B cell (primary cell): ENCODE data around the gene GNA12. TPM values are rescaled to one million over a fixed set of nuclear protein-coding genes. Genes with fewer than 3 reads are reported as not detected.

ENCODE experiments used
- ATAC-seq: fragments of 200-7000 bp; cut with Tn5 transposase; one replicate; pipeline ENCODE4 v1.10.0; 2021; ENCODE audit warnings: low read depth, mild to moderate bottlenecking, moderate number of reproducible peaks, moderate library complexity
- CTCF ChIA-PET: fragments of 350-600 bp; sonication (Branson Sonifier 250); formaldehyde crosslinking; loops from one replicate; lab custom pipeline; 2021; ENCODE audit warnings: antibody characterized with exemption, inconsistent platforms; lab: Charles Lee
- POLR2A ChIA-PET: fragments of 350-600 bp; sonication (Branson Sonifier 250); formaldehyde crosslinking; loops from one replicate; lab custom pipeline; 2021; ENCODE audit warnings: antibody characterized with exemption; lab: Charles Lee
- DNase-seq: peaks from one replicate; pipeline ENCODE4 v3.0.0; 2013
- H2AFZ ChIP-seq: 2 replicates; pipeline ENCODE4 v1.6.1; 2012; ENCODE audit warnings: mild to moderate bottlenecking, low read depth, low read length; ENCODE audit not compliant: insufficient read depth, poor library complexity, severe bottlenecking
- H3K27ac ChIP-seq, 2 donors: 1 replicate in 1 of 2; 2 replicates in 1 of 2; pipeline ENCODE4 v1.5.1; 2012 to 2013; ENCODE audit warnings: low read length in 2 of 2, mild to moderate bottlenecking in 2 of 2, moderate library complexity in 1 of 2
- H3K27me3 ChIP-seq, 4 experiments: fragments of 200-600 bp in 1 of 4; sonication (generic) in 1 of 4; replicated peaks in 1 of 4; 1 replicate in 2 of 4; 2 replicates in 2 of 4; pipeline versions ENCODE4 v1.6.1 to v1.7.0; 2013 to 2016; ENCODE audit warnings: low read length in 3 of 4, mild to moderate bottlenecking in 2 of 4, mixed read lengths in 1 of 4, moderate library complexity in 1 of 4; ENCODE audit not compliant: insufficient read depth in 4 of 4, control insufficient read depth in 3 of 4; ENCODE audit errors: control extremely low read depth in 1 of 4
- H3K36me3 ChIP-seq, 2 experiments: replicated peaks in 1 of 2; 1 replicate in 1 of 2; 2 replicates in 1 of 2; pipeline versions ENCODE4 v1.6.1 to v1.7.1; 2013; ENCODE audit warnings: low read length in 1 of 2; ENCODE audit not compliant: insufficient read depth in 2 of 2, control insufficient read depth in 1 of 2; ENCODE audit errors: control extremely low read depth in 1 of 2, extremely low read depth in 1 of 2
- H3K4me1 ChIP-seq, 2 donors: fragments of 200-600 bp in 1 of 2; sonication (generic) in 1 of 2; 1 replicate in 1 of 2; 2 replicates in 1 of 2; pipeline versions ENCODE4 v1.5.1 to v1.6.1; 2013 to 2017; ENCODE audit warnings: low read length in 2 of 2; ENCODE audit not compliant: control insufficient read depth in 2 of 2, insufficient read depth in 2 of 2
- H3K4me2 ChIP-seq: replicated peaks from 2 replicates; pipeline ENCODE3; 2012; ENCODE audit warnings: mild to moderate bottlenecking, low read depth, low read length; ENCODE audit not compliant: poor library complexity, severe bottlenecking
- H3K4me3 ChIP-seq, 5 experiments: fragments of 200-600 bp in 1 of 5; sonication (generic) in 1 of 5; 1 replicate in 3 of 5; 2 replicates in 2 of 5; pipeline versions ENCODE4 v1.5.1 to v1.7.0; 2011 to 2016; ENCODE audit warnings: low read length in 4 of 5, mild to moderate bottlenecking in 4 of 5, low read depth in 2 of 5, control low read depth in 1 of 5, moderate library complexity in 1 of 5; ENCODE audit not compliant: insufficient read depth in 1 of 5; ENCODE audit errors: control extremely low read depth in 1 of 5, extremely low read depth in 1 of 5
- H3K79me2 ChIP-seq: fragments of 200-600 bp; sonication (generic); one replicate; pipeline ENCODE4 v1.6.0; 2016; ENCODE audit warnings: low read length; ENCODE audit not compliant: control insufficient read depth, insufficient read depth
- H3K9ac ChIP-seq: fragments of 200-600 bp; sonication (generic); 2 replicates; pipeline ENCODE4 v1.6.1; 2017; ENCODE audit warnings: mild to moderate bottlenecking, low read length, moderate library complexity
- H3K9me3 ChIP-seq, 3 donors: one replicate each; pipeline versions ENCODE4 v1.6.1 to v1.7.1; 2013; ENCODE audit warnings: low read length in 2 of 3; ENCODE audit not compliant: control insufficient read depth in 2 of 3, insufficient read depth in 1 of 3; ENCODE audit errors: control extremely low read depth in 1 of 3
- H4K20me1 ChIP-seq: 2 replicates; pipeline ENCODE4 v1.6.0; 2012; ENCODE audit warnings: mild to moderate bottlenecking, low read length; ENCODE audit not compliant: insufficient read depth, control insufficient read depth, poor library complexity, severe bottlenecking
- H3K27ac Mint-ChIP-seq: one replicate; pipeline ENCODE4 v1.8.0; 2021; ENCODE audit warnings: mixed read lengths
- H3K27me3 Mint-ChIP-seq: one replicate; pipeline ENCODE4 v1.8.0; 2021; ENCODE audit warnings: mixed read lengths
- H3K4me1 Mint-ChIP-seq: one replicate; pipeline ENCODE4 v1.8.0; 2021; ENCODE audit warnings: mixed read lengths
- H3K4me3 Mint-ChIP-seq: one replicate; pipeline ENCODE4 v1.8.0; 2021; ENCODE audit warnings: mixed read lengths
- H3K9me3 Mint-ChIP-seq: one replicate; pipeline ENCODE4 v1.8.0; 2022; ENCODE audit warnings: mixed read lengths; ENCODE audit not compliant: insufficient read depth
- EZH2 ChIP-seq: IDR thresholded peaks from 2 replicates; pipeline ENCODE4 v1.6.1; 2012; ENCODE audit warnings: borderline replicate concordance, low read depth, mild to moderate bottlenecking, moderate library complexity, low read length; ENCODE audit not compliant: insufficient read depth, poor library complexity, severe bottlenecking
- WGBS: methylation state at CpG from one replicate; pipeline ENCODE4 v1.1.5; 2013; ENCODE audit warnings: missing lambda C conversion rate; ENCODE audit not compliant: insufficient coverage; 5-methylcytosine and 5-hydroxymethylcytosine counted together
- intact Hi-C: fragments of 100-400 bp; cut with micrococcal nuclease; formaldehyde crosslinking; loops from one replicate; pipeline ENCODE4 v1.10.0; 2022
- polyA plus RNA-seq: library from polyadenylated mRNA; depleted of rRNA; stranded (reverse); fragments of >200 nt; gene quantifications from 2 replicates; pipeline ENCODE4 v1.2.3, GENCODE V29; 2012
- total RNA-seq, 2 donors: library from RNA; stranded (reverse); fragments of 120-200 nt in 1 of 2; gene quantifications; 1 replicate in 1 of 2; 2 replicates in 1 of 2; pipeline versions ENCODE4 v1.2.3 to v1.2.4, GENCODE V29; 2013 to 2022
- TF ChIP-seq, protein P1 (sequence below): fragments of 200-600 bp; IDR thresholded peaks from one replicate; pipeline ENCODE4 v1.8.0; 2022; ENCODE audit warnings: antibody characterized with exemption, mild to moderate bottlenecking

GNA12 gene
- total and polyA plus RNA-seq, 2 donors (not counting 1 experiment from before 2014, with no cell fraction given): 34.6 to 110 TPM

- no peaks in the 10 kb centered on the region for H3K27me3 Mint-ChIP-seq
- H3K4me1 ChIP-seq: peaks cover 13 to 18% of the 10 kb centered on the region in 2 donors
- H3K27ac ChIP-seq: no peak overlapping the region
- peaks cover 0 to 18% (median 0%) of the 10 kb centered on the region in 4 experiments for H3K27me3 ChIP-seq
- peaks cover 21% of the 10 kb centered on the region for H3K4me1 Mint-ChIP-seq
- no peaks in the 10 kb centered on the region for H3K36me3 ChIP-seq
- ChIA-PET CTCF (interaction anchor here (0.7 to 5.1 kb wide), 10 partner anchors 11 to 600 kb away, joined by 3 to 72 read pairs (median 4); no protein-coding TSS in a partner anchor), POLR2A (interaction anchor here (0.7 to 2.8 kb wide), 5 partner anchors 10 to 188 kb away, joined by 3 to 24 read pairs (median 4); no protein-coding TSS in a partner anchor)
- 8% methylated on average over 8 of the region's 15 CpGs for WGBS
- no peaks in the 10 kb centered on the region for H3K9me3 ChIP-seq
- H3K79me2 ChIP-seq: no peaks in the 10 kb centered on the region
- TF ChIP-seq, protein P1, sequence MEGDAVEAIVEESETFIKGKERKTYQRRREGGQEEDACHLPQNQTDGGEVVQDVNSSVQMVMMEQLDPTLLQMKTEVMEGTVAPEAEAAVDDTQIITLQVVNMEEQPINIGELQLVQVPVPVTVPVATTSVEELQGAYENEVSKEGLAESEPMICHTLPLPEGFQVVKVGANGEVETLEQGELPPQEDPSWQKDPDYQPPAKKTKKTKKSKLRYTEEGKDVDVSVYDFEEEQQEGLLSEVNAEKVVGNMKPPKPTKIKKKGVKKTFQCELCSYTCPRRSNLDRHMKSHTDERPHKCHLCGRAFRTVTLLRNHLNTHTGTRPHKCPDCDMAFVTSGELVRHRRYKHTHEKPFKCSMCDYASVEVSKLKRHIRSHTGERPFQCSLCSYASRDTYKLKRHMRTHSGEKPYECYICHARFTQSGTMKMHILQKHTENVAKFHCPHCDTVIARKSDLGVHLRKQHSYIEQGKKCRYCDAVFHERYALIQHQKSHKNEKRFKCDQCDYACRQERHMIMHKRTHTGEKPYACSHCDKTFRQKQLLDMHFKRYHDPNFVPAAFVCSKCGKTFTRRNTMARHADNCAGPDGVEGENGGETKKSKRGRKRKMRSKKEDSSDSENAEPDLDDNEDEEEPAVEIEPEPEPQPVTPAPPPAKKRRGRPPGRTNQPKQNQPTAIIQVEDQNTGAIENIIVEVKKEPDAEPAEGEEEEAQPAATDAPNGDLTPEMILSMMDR: no peak
- no peak for TF ChIP-seq EZH2
- intact Hi-C loops: loop anchor here (1.0 kb wide), 1 partner anchor 10 kb away; no protein-coding TSS in a partner anchor
- H3K4me3 Mint-ChIP-seq: peak overlapping the region; percentile 77
- ATAC-seq: no peak
- peak overlapping the region; percentile 66 for H2AFZ ChIP-seq
- H3K27ac Mint-ChIP-seq: peak overlapping the region; percentile 84
- peak overlapping the region; percentile 12 for H3K9ac ChIP-seq
- H4K20me1 ChIP-seq: no peaks in the 10 kb centered on the region
- DNase-seq: no peak
- peak overlapping the region in 3 of 5 experiments; percentile 20 to 35 (median 34) for H3K4me3 ChIP-seq
- H3K9me3 Mint-ChIP-seq: no peaks in the 10 kb centered on the region
- peak overlapping the region; percentile 69 for H3K4me2 ChIP-seq
These were observed 144.9 kb downstream of the GNA12 start for GRCh38 chr7:2699289-2699620.

GRCh38 chr7:2698581-2699288, 145.4 kb downstream of the GNA12 start:
- H4K20me1 ChIP-seq: no peaks in the 10 kb centered on the region
- peaks cover 0 to 18% (median 0%) of the 10 kb centered on the region in 4 experiments for H3K27me3 ChIP-seq
- no peaks in the 10 kb centered on the region for H3K9me3 Mint-ChIP-seq
- DNase-seq (peak; percentile 60), ATAC-seq (peak; percentile 89)
- H3K79me2 ChIP-seq: no peaks in the 10 kb centered on the region
- H3K27me3 Mint-ChIP-seq: no peaks in the 10 kb centered on the region
- intact Hi-C loops: loop anchor here (1.0 kb wide), 1 partner anchor 11 kb away; no protein-coding TSS in a partner anchor
- WGBS: 9% methylated on average over 14 of the region's 18 CpGs
- H3K4me3 Mint-ChIP-seq: peak overlapping the region; percentile 77
- peak overlapping the region in 3 of 5 experiments; percentile 20 to 35 (median 34) for H3K4me3 ChIP-seq
- peak overlapping the region; percentile 12 for H3K9ac ChIP-seq
- H3K27ac ChIP-seq: no peak overlapping the region
- TF ChIP-seq EZH2: no peak
- TF ChIP-seq, protein P1: no peak
- no peaks in the 10 kb centered on the region for H3K9me3 ChIP-seq
- peak overlapping the region; percentile 84 for H3K27ac Mint-ChIP-seq
- peak overlapping the region; percentile 66 for H2AFZ ChIP-seq
- H3K4me1 Mint-ChIP-seq: peaks cover 21% of the 10 kb centered on the region
- H3K36me3 ChIP-seq: no peaks in the 10 kb centered on the region
- H3K4me2 ChIP-seq: peak overlapping the region; percentile 69
- CTCF ChIA-PET: interaction anchor here (0.7 to 5.1 kb wide), 11 partner anchors 11 to 599 kb away, joined by 3 to 72 read pairs (median 4); no protein-coding TSS in a partner anchor
- H3K4me1 ChIP-seq: peaks cover 13 to 18% of the 10 kb centered on the region in 2 donors
- POLR2A ChIA-PET: interaction anchor here (0.7 to 2.8 kb wide), 5 partner anchors 11 to 188 kb away, joined by 3 to 24 read pairs (median 4); no protein-coding TSS in a partner anchor
